Stimulated activated CD8-positive, alpha-beta memory T cell treated with anti-CD3 and anti-CD28 coated beads, Interleukin-15, amount 100 ng/mL, for 4 hours (primary cell): ENCODE measurements around the gene CCR5.
A peak's percentile ranks its signal among the peaks of the same experiment; 100 is the strongest.

ENCODE experiments used
- DNase-seq, 2 donors: peaks; one replicate each; pipeline ENCODE4 v3.0.0-alpha.2; 2020; ENCODE audit warnings: low read depth in 2 of 2

Gene CCR5

GRCh38 chr3:46406788-46407611 is 36.3 kb downstream of the CCR5 start, which contains the start of the genes CCR5AS and CCRL2:
TSS of gene CCR5AS (minus strand) at chr3:46407066.
TSS of gene CCRL2 (plus strand) at chr3:46407259. CDS start at chr3:46408080, 821 bp downstream.
- peak; percentile 2 to 14 for DNase-seq

GRCh38 chr3:46407970-46408369 is 37.2 kb downstream of the CCR5 start:
- DNase-seq, result no peak

GRCh38 chr3:46408853-46409252 is 38.1 kb downstream of the CCR5 start:
- no peak for DNase-seq

- DNase-seq, result no peak
Observed at GRCh38 chr3:46409739-46410489, 39.2 kb downstream of the CCR5 start.

- DNase-seq, result no peak
Observed at GRCh38 chr3:46410669-46411068, 39.9 kb downstream of the CCR5 start.

GRCh38 chr3:46411271-46411670 is 40.5 kb downstream of the CCR5 start:
- no peak for DNase-seq

GRCh38 chr3:46412786-46413298 is 42.1 kb downstream of the CCR5 start:
- no peak for DNase-seq

GRCh38 chr3:46413951-46414350 is 43.2 kb downstream of the CCR5 start:
- DNase-seq, result no peak

- DNase-seq, result no peak
Observed at GRCh38 chr3:46414739-46415138, 44.0 kb downstream of the CCR5 start.

- no peak for DNase-seq
Observed at GRCh38 chr3:46416125-46416810, 45.5 kb downstream of the CCR5 start.

- no peak for DNase-seq
Observed at GRCh38 chr3:46416811-46417510, 46.2 kb downstream of the CCR5 start.

- no peak for DNase-seq
Observed at GRCh38 chr3:46417841-46418611, 47.3 kb downstream of the CCR5 start.

- no peak for DNase-seq
Observed at GRCh38 chr3:46419816-46420215, 49.1 kb downstream of the CCR5 start.

- no peak for DNase-seq
Observed at GRCh38 chr3:46420931-46421330, 50.2 kb downstream of the CCR5 start.

- no peak for DNase-seq
Observed at GRCh38 chr3:46422617-46423016, 51.9 kb downstream of the CCR5 start.

- no peak for DNase-seq
Observed at GRCh38 chr3:46423588-46423987, 52.8 kb downstream of the CCR5 start.
